K562 (cell line): Measurements from ENCODE around the gene SURF6. TPM values are rescaled to one million over a fixed set of nuclear protein-coding genes. Genes with fewer than 3 reads are reported as not detected.

Source experiments
- ARID2 ChIP-seq: fragments of 450-650 bp; IDR thresholded peaks from 2 replicates; pipeline ENCODE4 v1.6.1; 2017; ENCODE audit warnings: antibody characterized with exemption, mild to moderate bottlenecking
- CXXC5 ChIP-seq: fragments of 250-450 bp; sonication (Bioruptor Pico); IDR thresholded peaks from 2 replicates; pipeline ENCODE4 v1.8.0; 2022; ENCODE audit warnings: inconsistent platforms, mild to moderate bottlenecking, moderate library complexity
- DDX20 ChIP-seq: fragments of 450-650 bp; IDR thresholded peaks from 2 replicates; pipeline ENCODE4 v1.6.1; 2016; ENCODE audit warnings: missing genetic modification characterization, low read depth, mild to moderate bottlenecking, missing compliant biosample characterization, moderate library complexity
- ELF4 ChIP-seq: fragments of 450-650 bp; formaldehyde crosslinking; IDR thresholded peaks from 2 replicates; pipeline ENCODE4 v1.4.0; 2022; ENCODE audit warnings: missing genetic modification characterization
- ETV1 ChIP-seq: fragments of 450-650 bp; conservative IDR thresholded peaks from 2 replicates; pipeline ENCODE4 v1.6.1; 2016; ENCODE audit warnings: missing genetic modification characterization, control low read depth, low read depth, missing compliant biosample characterization
- HDAC3 ChIP-seq: fragments of 450-650 bp; IDR thresholded peaks from 2 replicates; pipeline ENCODE4 v1.6.1; 2018; ENCODE audit warnings: borderline replicate concordance, mild to moderate bottlenecking, moderate library complexity; ENCODE audit not compliant: partially characterized antibody
- LEF1 ChIP-seq: fragments of 450-650 bp; IDR thresholded peaks from 2 replicates; pipeline ENCODE4 v1.6.1; 2016; ENCODE audit warnings: mild to moderate bottlenecking
- NR1H2 ChIP-seq: sonication (generic); formaldehyde crosslinking; IDR thresholded peaks from 2 replicates; pipeline ENCODE4 v1.4.0; 2020; ENCODE audit warnings: mild to moderate bottlenecking, missing genetic modification reagents
- NUFIP1 ChIP-seq: fragments of 450-650 bp; IDR thresholded peaks from 2 replicates; pipeline ENCODE4 v1.6.1; 2018; ENCODE audit not compliant: partially characterized antibody
- SOX6 ChIP-seq: fragments of 450-650 bp; IDR thresholded peaks from 2 replicates; pipeline ENCODE4 v1.6.1; 2014; ENCODE audit warnings: mild to moderate bottlenecking
- TAF7 ChIP-seq: fragments of 450-650 bp; IDR thresholded peaks from 2 replicates; pipeline ENCODE4 v1.6.1; 2016; ENCODE audit warnings: missing genetic modification characterization, missing compliant biosample characterization
- XRCC3 ChIP-seq: fragments of 450-650 bp; IDR thresholded peaks from 2 replicates; pipeline ENCODE4 v1.6.1; 2017; ENCODE audit warnings: mild to moderate bottlenecking, moderate library complexity
- ZNF239 ChIP-seq: fragments of 250-450 bp; sonication (Bioruptor Pico); IDR thresholded peaks from 2 replicates; pipeline ENCODE4 v1.4.0; 2020; ENCODE audit warnings: mild to moderate bottlenecking
- ZNF695 ChIP-seq: fragments of 450-650 bp; formaldehyde crosslinking; IDR thresholded peaks from 2 replicates; pipeline ENCODE4 v1.4.0; 2020; ENCODE audit warnings: mild to moderate bottlenecking, moderate library complexity
- ZNF77 ChIP-seq: fragments of 250-450 bp; sonication (Bioruptor Pico); IDR thresholded peaks from 2 replicates; pipeline ENCODE4 v1.5.0; 2020
- polyA plus RNA-seq, 8 experiments: library from polyadenylated mRNA; depleted of rRNA in 4 of 8; stranded (reverse) in 5 of 8; unstranded in 3 of 8; fragments of >200 nt; fragmentation: Nextera tagmentation in 2 of 8; fragmentation: Illumina TruSeq in 1 of 8; extraction: Ambion mirVana in 2 of 8; extraction: Trizol in 1 of 8; gene quantifications; 2 replicates each; pipeline versions ENCODE4 v1.2.1 to v1.2.3, GENCODE V29; 2011 to 2014; ENCODE audit warnings: inconsistent platforms in 1 of 8, missing spikeins in 1 of 8
- total RNA-seq, 7 experiments: library from RNA; depleted of rRNA in 6 of 7; stranded (reverse); fragments of >200 nt in 6 of 7; fragmentation: Illumina TruSeq in 2 of 7; extraction: Trizol in 2 of 7; gene quantifications; 2 replicates each; pipeline versions ENCODE4 v1.2.1 to v1.2.3, GENCODE V29; 2011 to 2021; ENCODE audit warnings: low replicate concordance in 1 of 7
- TF ChIP-seq, protein P1 (sequence below): IDR thresholded peaks from 2 replicates; pipeline ENCODE4 v1.6.1; 2016; ENCODE audit warnings: missing genetic modification characterization, missing compliant biosample characterization
- TF ChIP-seq, protein P2 (sequence below), 2 experiments: fragments of 450-650 bp in 1 of 2; IDR thresholded peaks; 2 replicates each; pipeline ENCODE4 v1.6.1; 2011 to 2017; ENCODE audit warnings: low read depth in 2 of 2, antibody characterized with exemption in 1 of 2, borderline replicate concordance in 1 of 2, low read length in 1 of 2, mild to moderate bottlenecking in 1 of 2, mixed read lengths in 1 of 2; ENCODE audit not compliant: control insufficient read depth in 1 of 2
- TF ChIP-seq, protein P3 (sequence below): fragments of 450-650 bp; IDR thresholded peaks from 2 replicates; pipeline ENCODE4 v1.6.1; 2016; ENCODE audit warnings: missing biosample characterization, missing genetic modification characterization
- TF ChIP-seq, protein P4 (sequence below): fragments of 450-650 bp; IDR thresholded peaks from 2 replicates; pipeline ENCODE4 v1.6.1; 2016; ENCODE audit warnings: antibody characterized with exemption

Gene SURF6
- total and polyA plus RNA-seq, 9 of the 15 experiments (the other 6 are each of a cell fraction or from before 2014, with no cell fraction given): 1.4 to 68.3 (median 14.7) TPM

DNA sequence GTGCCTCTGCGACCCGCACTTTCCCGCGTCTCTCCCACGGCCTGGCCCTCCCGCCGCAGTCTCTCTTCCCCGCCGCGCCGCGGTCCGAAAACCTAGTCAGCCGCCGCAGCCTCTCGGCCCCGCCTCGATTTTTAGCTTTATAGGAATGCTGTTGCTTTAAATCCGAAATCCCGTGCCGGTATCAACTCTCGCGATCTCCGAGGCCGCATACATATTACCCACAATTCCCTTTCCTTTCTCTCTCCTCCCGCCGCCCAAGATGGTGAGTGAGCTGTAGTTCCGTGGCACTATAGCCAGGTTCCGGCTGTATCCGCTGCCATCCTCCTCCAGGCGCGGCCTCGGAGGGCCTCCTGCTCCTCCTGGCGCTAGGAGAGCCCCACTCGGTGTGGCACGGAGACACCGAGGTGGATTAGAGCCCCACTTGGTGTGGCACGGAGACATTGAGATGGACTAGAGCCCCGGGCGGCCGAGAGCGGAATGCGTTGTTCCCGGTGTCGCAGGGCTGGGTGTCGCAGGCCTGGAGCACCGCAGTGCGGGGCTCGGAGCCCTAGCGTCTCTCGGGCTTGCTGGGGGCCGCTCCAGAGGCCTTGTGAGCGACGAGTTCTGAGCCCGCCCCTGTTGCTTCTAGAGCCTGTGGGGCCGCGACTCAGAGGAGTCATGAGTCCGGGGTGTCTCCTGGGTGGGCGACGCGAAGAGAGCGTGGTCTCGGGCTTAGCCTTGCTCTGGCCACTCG, 12.2 kb upstream of the SURF6 start, which contains the start of the genes MED22 and RPL7A (continued):
- TF ChIP-seq TAF7 (tag) (peak; percentile 100), ZNF239 (CRISPR knock-in tag) (0 out of 2 replicates have a peak, but pooled peaks have one; percentile 15), HDAC3 (no peak), LEF1 (no peak), ETV1 (tag) (peak; percentile 51; the same call in 1 of the 2 replicates), ZNF695 (CRISPR knock-in tag) (no peak; the same call in 1 of the 2 replicates), SOX6 (peak; percentile 45; the same call in 1 of the 2 replicates), XRCC3 (no peak), ZNF77 (CRISPR knock-in tag) (no peak), ELF4 (CRISPR knock-in tag) (peak; percentile 66; the same call in 1 of the 2 replicates), CXXC5 (peak; percentile 42), NUFIP1 (no peak), DDX20 (tag) (no peak), NR1H2 (CRISPR knock-in tag) (no peak), ARID2 (no peak)
- TF ChIP-seq, protein P1, sequence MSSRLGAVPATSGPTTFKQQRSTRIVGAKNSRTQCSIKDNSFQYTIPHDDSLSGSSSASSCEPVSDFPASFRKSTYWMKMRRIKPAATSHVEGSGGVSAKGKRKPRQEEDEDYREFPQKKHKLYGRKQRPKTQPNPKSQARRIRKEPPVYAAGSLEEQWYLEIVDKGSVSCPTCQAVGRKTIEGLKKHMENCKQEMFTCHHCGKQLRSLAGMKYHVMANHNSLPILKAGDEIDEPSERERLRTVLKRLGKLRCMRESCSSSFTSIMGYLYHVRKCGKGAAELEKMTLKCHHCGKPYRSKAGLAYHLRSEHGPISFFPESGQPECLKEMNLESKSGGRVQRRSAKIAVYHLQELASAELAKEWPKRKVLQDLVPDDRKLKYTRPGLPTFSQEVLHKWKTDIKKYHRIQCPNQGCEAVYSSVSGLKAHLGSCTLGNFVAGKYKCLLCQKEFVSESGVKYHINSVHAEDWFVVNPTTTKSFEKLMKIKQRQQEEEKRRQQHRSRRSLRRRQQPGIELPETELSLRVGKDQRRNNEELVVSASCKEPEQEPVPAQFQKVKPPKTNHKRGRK: no peak
- TF ChIP-seq, protein P2, sequence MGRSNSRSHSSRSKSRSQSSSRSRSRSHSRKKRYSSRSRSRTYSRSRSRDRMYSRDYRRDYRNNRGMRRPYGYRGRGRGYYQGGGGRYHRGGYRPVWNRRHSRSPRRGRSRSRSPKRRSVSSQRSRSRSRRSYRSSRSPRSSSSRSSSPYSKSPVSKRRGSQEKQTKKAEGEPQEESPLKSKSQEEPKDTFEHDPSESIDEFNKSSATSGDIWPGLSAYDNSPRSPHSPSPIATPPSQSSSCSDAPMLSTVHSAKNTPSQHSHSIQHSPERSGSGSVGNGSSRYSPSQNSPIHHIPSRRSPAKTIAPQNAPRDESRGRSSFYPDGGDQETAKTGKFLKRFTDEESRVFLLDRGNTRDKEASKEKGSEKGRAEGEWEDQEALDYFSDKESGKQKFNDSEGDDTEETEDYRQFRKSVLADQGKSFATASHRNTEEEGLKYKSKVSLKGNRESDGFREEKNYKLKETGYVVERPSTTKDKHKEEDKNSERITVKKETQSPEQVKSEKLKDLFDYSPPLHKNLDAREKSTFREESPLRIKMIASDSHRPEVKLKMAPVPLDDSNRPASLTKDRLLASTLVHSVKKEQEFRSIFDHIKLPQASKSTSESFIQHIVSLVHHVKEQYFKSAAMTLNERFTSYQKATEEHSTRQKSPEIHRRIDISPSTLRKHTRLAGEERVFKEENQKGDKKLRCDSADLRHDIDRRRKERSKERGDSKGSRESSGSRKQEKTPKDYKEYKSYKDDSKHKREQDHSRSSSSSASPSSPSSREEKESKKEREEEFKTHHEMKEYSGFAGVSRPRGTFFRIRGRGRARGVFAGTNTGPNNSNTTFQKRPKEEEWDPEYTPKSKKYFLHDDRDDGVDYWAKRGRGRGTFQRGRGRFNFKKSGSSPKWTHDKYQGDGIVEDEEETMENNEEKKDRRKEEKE (IDR thresholded peaks at IDR 0.05; ENCODE audit: borderline replicate concordance in 1 of 2, control insufficient read depth in 1 of 2, low read depth in 2 of 2, low read length in 1 of 2): no peak
- TF ChIP-seq, protein P3, sequence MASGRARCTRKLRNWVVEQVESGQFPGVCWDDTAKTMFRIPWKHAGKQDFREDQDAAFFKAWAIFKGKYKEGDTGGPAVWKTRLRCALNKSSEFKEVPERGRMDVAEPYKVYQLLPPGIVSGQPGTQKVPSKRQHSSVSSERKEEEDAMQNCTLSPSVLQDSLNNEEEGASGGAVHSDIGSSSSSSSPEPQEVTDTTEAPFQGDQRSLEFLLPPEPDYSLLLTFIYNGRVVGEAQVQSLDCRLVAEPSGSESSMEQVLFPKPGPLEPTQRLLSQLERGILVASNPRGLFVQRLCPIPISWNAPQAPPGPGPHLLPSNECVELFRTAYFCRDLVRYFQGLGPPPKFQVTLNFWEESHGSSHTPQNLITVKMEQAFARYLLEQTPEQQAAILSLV (tag): 0 out of 2 replicates have a peak, but pooled peaks have one; percentile 40
- TF ChIP-seq, protein P4, sequence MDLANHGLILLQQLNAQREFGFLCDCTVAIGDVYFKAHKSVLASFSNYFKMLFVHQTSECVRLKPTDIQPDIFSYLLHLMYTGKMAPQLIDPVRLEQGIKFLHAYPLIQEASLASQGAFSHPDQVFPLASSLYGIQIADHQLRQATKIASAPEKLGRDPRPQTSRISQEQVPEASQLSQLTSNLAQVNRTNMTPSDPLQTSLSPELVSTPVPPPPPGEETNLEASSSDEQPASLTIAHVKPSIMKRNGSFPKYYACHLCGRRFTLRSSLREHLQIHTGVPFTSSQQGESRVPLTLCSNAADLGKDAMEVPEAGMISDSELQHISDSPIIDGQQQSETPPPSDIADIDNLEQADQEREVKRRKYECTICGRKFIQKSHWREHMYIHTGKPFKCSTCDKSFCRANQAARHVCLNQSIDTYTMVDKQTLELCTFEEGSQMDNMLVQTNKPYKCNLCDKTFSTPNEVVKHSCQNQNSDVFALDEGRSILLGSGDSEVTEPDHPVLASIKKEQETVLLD: no peak
